ENCODE results near the gene NCAM2.

Gene NCAM2

GRCh38 chr21:21199342-21200102, 201.3 kb downstream of the NCAM2 start:
- H3K4me1 ChIP-seq (ENCODE audit: control insufficient read depth, insufficient read depth, low read length): peaks cover 38% of the 10 kb centered on the region
- no peaks in the 10 kb centered on the region for H3K36me3 ChIP-seq (ENCODE audit: control insufficient read depth, insufficient read depth, low read length, severe bottlenecking)
- peak overlapping the region; percentile 79 for H3K4me3 ChIP-seq (ENCODE audit: low read length)
- DNase-seq (ENCODE audit: low read depth): no peak
- H3K9ac ChIP-seq (ENCODE audit: low read length): peak overlapping the region; percentile 62
- no peaks in the 10 kb centered on the region for H3K9me3 ChIP-seq (ENCODE audit: control insufficient read depth, low read length)
- H3K27me3 ChIP-seq (replicated peaks; ENCODE audit: control insufficient read depth, insufficient read depth, low read length): no peaks in the 10 kb centered on the region

GRCh38 chr21:21200103-21200938, 202.1 kb downstream of the NCAM2 start:
- Histone ChIP-seq H3K4me3 (ENCODE audit: low read length) (peak overlapping the region; percentile 79), H3K27me3 (replicated peaks; ENCODE audit: control insufficient read depth, insufficient read depth, low read length) (no peaks in the 10 kb centered on the region), H3K36me3 (ENCODE audit: control insufficient read depth, insufficient read depth, low read length, severe bottlenecking) (no peaks in the 10 kb centered on the region), H3K4me1 (ENCODE audit: control insufficient read depth, insufficient read depth, low read length) (peaks cover 30% of the 10 kb centered on the region), H3K9me3 (ENCODE audit: control insufficient read depth, low read length) (no peaks in the 10 kb centered on the region), H3K9ac (ENCODE audit: low read length) (peak overlapping the region; percentile 88)
- DNase-seq (ENCODE audit: low read depth): peak; percentile 96

GRCh38 chr21:21200939-21201615, 202.9 kb downstream of the NCAM2 start:
- peaks cover 29% of the 10 kb centered on the region for H3K4me1 ChIP-seq (ENCODE audit: control insufficient read depth, insufficient read depth, low read length)
- peak overlapping the region; percentile 88 for H3K9ac ChIP-seq (ENCODE audit: low read length)
- peak overlapping the region; percentile 79 for H3K4me3 ChIP-seq (ENCODE audit: low read length)
- DNase-seq (ENCODE audit: low read depth): no peak
- H3K27me3 ChIP-seq (replicated peaks; ENCODE audit: control insufficient read depth, insufficient read depth, low read length): no peaks in the 10 kb centered on the region
- no peaks in the 10 kb centered on the region for H3K36me3 ChIP-seq (ENCODE audit: control insufficient read depth, insufficient read depth, low read length, severe bottlenecking)
- no peaks in the 10 kb centered on the region for H3K9me3 ChIP-seq (ENCODE audit: control insufficient read depth, low read length)

- no peak for DNase-seq (ENCODE audit: low read depth)
- H3K36me3 ChIP-seq (ENCODE audit: control insufficient read depth, insufficient read depth, low read length, severe bottlenecking): no peaks in the 10 kb centered on the region
- no peak overlapping the region for H3K4me3 ChIP-seq (ENCODE audit: low read length)
- H3K4me1 ChIP-seq (ENCODE audit: control insufficient read depth, insufficient read depth, low read length): peaks cover 22% of the 10 kb centered on the region
- no peak overlapping the region for H3K9ac ChIP-seq (ENCODE audit: low read length)
- H3K27me3 ChIP-seq (replicated peaks; ENCODE audit: control insufficient read depth, insufficient read depth, low read length): no peaks in the 10 kb centered on the region
- no peaks in the 10 kb centered on the region for H3K9me3 ChIP-seq (ENCODE audit: control insufficient read depth, low read length)
Measured at GRCh38 chr21:21203822-21204339, 205.7 kb downstream of the NCAM2 start.

- H3K9ac ChIP-seq (ENCODE audit: low read length): no peak overlapping the region
- H3K4me3 ChIP-seq (ENCODE audit: low read length): no peak overlapping the region
- DNase-seq (ENCODE audit: low read depth): no peak
Measured at GRCh38 chr21:21204366-21204996, 206.3 kb downstream of the NCAM2 start.

GRCh38 chr21:21205604-21206003, 207.4 kb downstream of the NCAM2 start:
- H3K4me1 ChIP-seq (ENCODE audit: control insufficient read depth, insufficient read depth, low read length): peaks cover 10% of the 10 kb centered on the region
- no peak overlapping the region for H3K9ac ChIP-seq (ENCODE audit: low read length)
- no peaks in the 10 kb centered on the region for H3K27me3 ChIP-seq (replicated peaks; ENCODE audit: control insufficient read depth, insufficient read depth, low read length)
- no peak for DNase-seq (ENCODE audit: low read depth)
- H3K4me3 ChIP-seq (ENCODE audit: low read length): no peak overlapping the region
- no peaks in the 10 kb centered on the region for H3K9me3 ChIP-seq (ENCODE audit: control insufficient read depth, low read length)
- H3K36me3 ChIP-seq (ENCODE audit: control insufficient read depth, insufficient read depth, low read length, severe bottlenecking): no peaks in the 10 kb centered on the region

More at GRCh38 chr21:21204366-21204996, 206.3 kb downstream of the NCAM2 start:
- Histone ChIP-seq H3K4me1 (ENCODE audit: control insufficient read depth, insufficient read depth, low read length) (peaks cover 16% of the 10 kb centered on the region), H3K36me3 (ENCODE audit: control insufficient read depth, insufficient read depth, low read length, severe bottlenecking) (no peaks in the 10 kb centered on the region), H3K9me3 (ENCODE audit: control insufficient read depth, low read length) (no peaks in the 10 kb centered on the region), H3K27me3 (replicated peaks; ENCODE audit: control insufficient read depth, insufficient read depth, low read length) (no peaks in the 10 kb centered on the region)

- Histone ChIP-seq H3K27me3 (replicated peaks; ENCODE audit: control insufficient read depth, insufficient read depth, low read length) (no peaks in the 10 kb centered on the region), H3K9me3 (ENCODE audit: control insufficient read depth, low read length) (no peaks in the 10 kb centered on the region), H3K4me1 (ENCODE audit: control insufficient read depth, insufficient read depth, low read length) (peaks cover 4% of the 10 kb centered on the region), H3K4me3 (ENCODE audit: low read length) (no peak overlapping the region), H3K9ac (ENCODE audit: low read length) (no peak overlapping the region), H3K36me3 (ENCODE audit: control insufficient read depth, insufficient read depth, low read length, severe bottlenecking) (no peaks in the 10 kb centered on the region)
- no peak for DNase-seq (ENCODE audit: low read depth)
Measured at GRCh38 chr21:21210552-21210951, 212.3 kb downstream of the NCAM2 start.

GRCh38 chr21:21213297-21213696, 215.1 kb downstream of the NCAM2 start:
- no peaks in the 10 kb centered on the region for H3K27me3 ChIP-seq (replicated peaks; ENCODE audit: control insufficient read depth, insufficient read depth, low read length)
- peak; percentile 37 for DNase-seq (ENCODE audit: low read depth)
- peaks cover 12% of the 10 kb centered on the region for H3K4me1 ChIP-seq (ENCODE audit: control insufficient read depth, insufficient read depth, low read length)
- H3K4me3 ChIP-seq (ENCODE audit: low read length): no peak overlapping the region
- no peaks in the 10 kb centered on the region for H3K36me3 ChIP-seq (ENCODE audit: control insufficient read depth, insufficient read depth, low read length, severe bottlenecking)
- no peak overlapping the region for H3K9ac ChIP-seq (ENCODE audit: low read length)
- H3K9me3 ChIP-seq (ENCODE audit: control insufficient read depth, low read length): no peaks in the 10 kb centered on the region

- peaks cover 12% of the 10 kb centered on the region for H3K4me1 ChIP-seq (ENCODE audit: control insufficient read depth, insufficient read depth, low read length)
Measured at GRCh38 chr21:21216047-21216446, 217.8 kb downstream of the NCAM2 start.

GRCh38 chr21:21226472-21226871, 228.3 kb downstream of the NCAM2 start:
- Histone ChIP-seq H3K9me3 (ENCODE audit: control insufficient read depth, low read length) (peaks cover 7% of the 10 kb centered on the region), H3K36me3 (ENCODE audit: control insufficient read depth, insufficient read depth, low read length, severe bottlenecking) (no peaks in the 10 kb centered on the region)

More at GRCh38 chr21:21216047-21216446, 217.8 kb downstream of the NCAM2 start:
- H3K27me3 ChIP-seq (replicated peaks; ENCODE audit: control insufficient read depth, insufficient read depth, low read length): no peaks in the 10 kb centered on the region
- no peak overlapping the region for H3K4me3 ChIP-seq (ENCODE audit: low read length)
- H3K36me3 ChIP-seq (ENCODE audit: control insufficient read depth, insufficient read depth, low read length, severe bottlenecking): no peaks in the 10 kb centered on the region
- H3K9ac ChIP-seq (ENCODE audit: low read length): no peak overlapping the region
- DNase-seq (ENCODE audit: low read depth): no peak
- no peaks in the 10 kb centered on the region for H3K9me3 ChIP-seq (ENCODE audit: control insufficient read depth, low read length)

More at GRCh38 chr21:21226472-21226871, 228.3 kb downstream of the NCAM2 start:
- no peak overlapping the region for H3K4me3 ChIP-seq (ENCODE audit: low read length)
- no peak overlapping the region for H3K9ac ChIP-seq (ENCODE audit: low read length)
- no peaks in the 10 kb centered on the region for H3K4me1 ChIP-seq (ENCODE audit: control insufficient read depth, insufficient read depth, low read length)
- no peaks in the 10 kb centered on the region for H3K27me3 ChIP-seq (replicated peaks; ENCODE audit: control insufficient read depth, insufficient read depth, low read length)
- no peak for DNase-seq (ENCODE audit: low read depth)
